Stimulated activated naive CD8-positive, alpha-beta T cell treated with anti-CD3 and anti-CD28 coated beads, Interleukin-15, amount 100 ng/mL, for 72 hours (primary cell): ENCODE results near the gene CARD10.

Experiments used
- ATAC-seq: fragments of 150-1000 bp; cut with Tn5 transposase; 2 replicates; pipeline ENCODE4 v1.10.0; 2021; ENCODE audit warnings: mild to moderate bottlenecking, moderate library complexity
- DNase-seq, 2 donors: peaks; one replicate each; pipeline ENCODE4 v3.0.0; 2021 to 2022
- H3K27ac Mint-ChIP-seq, 2 donors: one replicate each; pipeline ENCODE4 v1.8.0; 2022; ENCODE audit warnings: mild to moderate bottlenecking in 2 of 2, mixed read lengths in 2 of 2, moderate library complexity in 2 of 2
- H3K27me3 Mint-ChIP-seq: one replicate; pipeline ENCODE4 v1.8.0; 2022; ENCODE audit warnings: mixed read lengths
- H3K4me1 Mint-ChIP-seq: one replicate; pipeline ENCODE4 v1.8.0; 2022; ENCODE audit warnings: mild to moderate bottlenecking, mixed read lengths
- H3K4me3 Mint-ChIP-seq, 2 donors: one replicate each; pipeline ENCODE4 v1.8.0; 2022; ENCODE audit warnings: mild to moderate bottlenecking in 2 of 2, mixed read lengths in 2 of 2, moderate library complexity in 1 of 2
- H3K9me3 Mint-ChIP-seq, 2 donors: one replicate each; pipeline ENCODE4 v1.8.0; 2022; ENCODE audit warnings: mixed read lengths in 2 of 2

The CARD10 gene, protein sequence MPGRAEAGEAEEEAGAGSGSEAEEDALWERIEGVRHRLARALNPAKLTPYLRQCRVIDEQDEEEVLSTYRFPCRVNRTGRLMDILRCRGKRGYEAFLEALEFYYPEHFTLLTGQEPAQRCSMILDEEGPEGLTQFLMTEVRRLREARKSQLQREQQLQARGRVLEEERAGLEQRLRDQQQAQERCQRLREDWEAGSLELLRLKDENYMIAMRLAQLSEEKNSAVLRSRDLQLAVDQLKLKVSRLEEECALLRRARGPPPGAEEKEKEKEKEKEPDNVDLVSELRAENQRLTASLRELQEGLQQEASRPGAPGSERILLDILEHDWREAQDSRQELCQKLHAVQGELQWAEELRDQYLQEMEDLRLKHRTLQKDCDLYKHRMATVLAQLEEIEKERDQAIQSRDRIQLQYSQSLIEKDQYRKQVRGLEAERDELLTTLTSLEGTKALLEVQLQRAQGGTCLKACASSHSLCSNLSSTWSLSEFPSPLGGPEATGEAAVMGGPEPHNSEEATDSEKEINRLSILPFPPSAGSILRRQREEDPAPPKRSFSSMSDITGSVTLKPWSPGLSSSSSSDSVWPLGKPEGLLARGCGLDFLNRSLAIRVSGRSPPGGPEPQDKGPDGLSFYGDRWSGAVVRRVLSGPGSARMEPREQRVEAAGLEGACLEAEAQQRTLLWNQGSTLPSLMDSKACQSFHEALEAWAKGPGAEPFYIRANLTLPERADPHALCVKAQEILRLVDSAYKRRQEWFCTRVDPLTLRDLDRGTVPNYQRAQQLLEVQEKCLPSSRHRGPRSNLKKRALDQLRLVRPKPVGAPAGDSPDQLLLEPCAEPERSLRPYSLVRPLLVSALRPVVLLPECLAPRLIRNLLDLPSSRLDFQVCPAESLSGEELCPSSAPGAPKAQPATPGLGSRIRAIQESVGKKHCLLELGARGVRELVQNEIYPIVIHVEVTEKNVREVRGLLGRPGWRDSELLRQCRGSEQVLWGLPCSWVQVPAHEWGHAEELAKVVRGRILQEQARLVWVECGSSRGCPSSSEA

GRCh38 chr22:37519268-37520195, at the start of gene CARD10:
TSS of gene CARD10 (minus strand) at chr22:37519415. CDS start at chr22:37519200, 215 bp downstream.
- peak in 1 of 2 donors; percentile 13 for DNase-seq
- Mint-ChIP-seq H3K27ac (peak within 1 kb of the TSS in 1 of 2 donors; percentile 91), H3K9me3 (no peaks in the 10 kb centered on the region), H3K4me3 (peak within 1 kb of the TSS; percentile 78 to 80), H3K27me3 (peaks cover 47% of the 10 kb centered on the region), H3K4me1 (peaks cover 8% of the 10 kb centered on the region)
- peak; percentile 74 for ATAC-seq

DNA sequence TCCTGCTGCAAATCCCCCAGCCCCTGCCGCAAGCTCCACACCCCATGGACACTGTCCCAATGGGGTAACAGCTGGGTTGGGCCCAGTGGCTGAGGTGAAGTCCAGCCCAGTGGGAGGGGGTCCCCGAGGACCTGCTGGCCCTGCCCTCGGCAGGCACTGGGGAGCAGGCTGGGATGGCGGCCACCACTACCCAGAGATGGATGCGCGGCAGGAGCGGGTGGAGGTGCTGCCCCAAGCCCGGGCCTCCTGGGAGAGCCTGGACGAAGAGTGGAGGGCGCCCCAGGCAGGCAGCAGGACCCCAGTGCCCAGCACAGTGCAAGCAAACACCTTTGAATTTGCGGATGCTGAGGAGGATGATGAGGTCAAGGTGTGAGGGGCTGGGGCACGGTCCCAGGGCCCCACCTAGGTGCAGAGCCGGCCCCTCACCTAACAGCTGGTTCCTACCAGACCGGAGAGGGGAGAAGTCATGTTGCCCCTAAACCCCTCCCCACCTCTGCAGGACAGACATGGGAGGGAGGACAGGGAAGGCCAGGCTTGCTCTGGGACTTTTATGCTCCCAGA, 49.3 kb upstream of the CARD10 start:
- Mint-ChIP-seq H3K9me3 (no peaks in the 10 kb centered on the region), H3K27ac (no peak overlapping the region), H3K27me3 (peaks cover 25% of the 10 kb centered on the region), H3K4me1 (peaks cover 25% of the 10 kb centered on the region), H3K4me3 (no peak overlapping the region)
- no peak for DNase-seq
- ATAC-seq: no peak

- no peak for ATAC-seq
- DNase-seq: no peak
- H3K9me3 Mint-ChIP-seq: no peaks in the 10 kb centered on the region
- H3K4me3 Mint-ChIP-seq: no peak overlapping the region
- H3K27ac Mint-ChIP-seq: no peak overlapping the region
- H3K27me3 Mint-ChIP-seq: peaks cover 30% of the 10 kb centered on the region
- H3K4me1 Mint-ChIP-seq: peaks cover 30% of the 10 kb centered on the region
These were observed 48.8 kb upstream of the CARD10 start for GRCh38 chr22:37568012-37568411.

DNA sequence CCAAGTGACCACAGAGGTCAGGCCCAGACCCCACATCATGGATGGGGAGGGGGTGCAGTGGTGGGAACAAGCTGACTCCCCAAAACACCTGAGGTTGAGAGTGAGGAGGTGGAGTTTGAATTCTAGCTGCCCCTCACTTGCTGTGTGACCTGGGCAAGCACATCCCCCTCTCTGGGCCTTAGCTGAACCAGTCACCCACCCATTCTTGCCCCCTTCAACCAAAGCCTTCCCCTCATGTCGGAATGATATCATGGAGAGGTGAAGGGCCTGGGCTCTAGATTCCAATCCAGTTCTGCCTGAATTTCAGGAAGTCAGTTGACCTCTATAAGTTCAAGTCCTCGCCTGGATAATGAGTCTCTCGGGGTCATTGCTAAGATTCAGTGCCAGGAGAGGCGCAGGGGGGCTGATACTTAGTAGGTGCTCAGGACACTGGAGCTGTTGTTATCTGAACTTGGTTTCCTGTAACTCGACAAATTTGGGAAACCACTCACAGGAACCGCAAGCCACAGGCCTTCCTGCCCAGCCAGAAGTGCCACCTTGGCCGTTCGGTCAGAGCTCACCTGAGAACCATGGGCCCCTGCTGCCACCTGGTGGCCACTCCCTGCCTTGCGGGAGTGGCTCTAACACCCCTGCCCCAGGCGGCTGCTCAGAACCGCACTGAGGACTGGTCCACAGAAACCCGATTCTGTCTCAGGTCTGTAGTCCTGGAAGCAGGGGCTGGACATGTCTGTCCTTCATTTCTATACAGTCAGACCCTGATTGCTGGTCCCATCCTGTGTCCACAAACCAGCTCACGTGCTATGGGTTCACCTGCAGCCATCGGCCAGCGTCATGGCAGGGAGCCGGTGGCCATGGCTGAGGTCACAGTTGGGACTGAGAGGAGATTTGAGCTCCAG, 47.9 kb upstream of the CARD10 start:
- Mint-ChIP-seq H3K4me3 (peak overlapping the region; percentile 77 to 82), H3K27me3 (peaks cover 39% of the 10 kb centered on the region), H3K4me1 (peaks cover 35% of the 10 kb centered on the region), H3K27ac (peak overlapping the region; percentile 86 to 97), H3K9me3 (no peaks in the 10 kb centered on the region)
- DNase-seq (peak; percentile 91 to 94), ATAC-seq (peak; percentile 89)

- H3K27me3 Mint-ChIP-seq: peaks cover 47% of the 10 kb centered on the region
- H3K4me1 Mint-ChIP-seq: peaks cover 43% of the 10 kb centered on the region
- peak overlapping the region; percentile 77 to 82 for H3K4me3 Mint-ChIP-seq
- H3K9me3 Mint-ChIP-seq: no peaks in the 10 kb centered on the region
- DNase-seq (peak; percentile 49 to 67), ATAC-seq (peak; percentile 63)
- peak overlapping the region; percentile 86 to 97 for H3K27ac Mint-ChIP-seq
These were observed 47.2 kb upstream of the CARD10 start for GRCh38 chr22:37566329-37566837.

DNA sequence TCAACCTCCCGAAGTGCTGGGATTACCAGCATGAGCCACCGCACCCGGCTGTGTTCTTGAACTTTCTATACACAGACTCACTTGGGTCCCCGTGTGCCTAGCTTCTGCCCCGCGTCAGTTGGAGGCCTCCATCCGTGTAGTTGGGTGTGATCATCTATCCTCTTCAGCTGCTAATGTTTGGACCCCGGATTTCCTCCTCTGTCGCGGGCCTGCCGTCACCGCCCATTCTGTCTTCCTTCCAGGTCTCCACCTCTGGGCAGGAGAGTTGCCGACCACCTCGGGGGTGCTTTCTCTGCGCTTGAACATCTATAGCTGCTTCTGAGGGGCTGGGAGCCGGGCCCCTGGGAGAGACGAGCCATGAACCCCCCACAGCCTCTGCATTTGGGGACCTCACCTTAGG, 46.6 kb upstream of the CARD10 start:
- peak overlapping the region; percentile 77 to 82 for H3K4me3 Mint-ChIP-seq
- peaks cover 47% of the 10 kb centered on the region for H3K4me1 Mint-ChIP-seq
- no peak overlapping the region for H3K27ac Mint-ChIP-seq

GRCh38 chr22:37564111-37564711, 45.0 kb upstream of the CARD10 start:
- DNase-seq (no peak), ATAC-seq (no peak)
- Mint-ChIP-seq H3K27me3 (peaks cover 64% of the 10 kb centered on the region), H3K9me3 (no peaks in the 10 kb centered on the region), H3K4me3 (no peak overlapping the region), H3K27ac (no peak overlapping the region), H3K4me1 (peaks cover 47% of the 10 kb centered on the region)

More for the DNA sequence above, 46.6 kb upstream of the CARD10 start:
- H3K9me3 Mint-ChIP-seq: no peaks in the 10 kb centered on the region
- H3K27me3 Mint-ChIP-seq: peaks cover 52% of the 10 kb centered on the region
- no peak for DNase-seq
- no peak for ATAC-seq

DNA sequence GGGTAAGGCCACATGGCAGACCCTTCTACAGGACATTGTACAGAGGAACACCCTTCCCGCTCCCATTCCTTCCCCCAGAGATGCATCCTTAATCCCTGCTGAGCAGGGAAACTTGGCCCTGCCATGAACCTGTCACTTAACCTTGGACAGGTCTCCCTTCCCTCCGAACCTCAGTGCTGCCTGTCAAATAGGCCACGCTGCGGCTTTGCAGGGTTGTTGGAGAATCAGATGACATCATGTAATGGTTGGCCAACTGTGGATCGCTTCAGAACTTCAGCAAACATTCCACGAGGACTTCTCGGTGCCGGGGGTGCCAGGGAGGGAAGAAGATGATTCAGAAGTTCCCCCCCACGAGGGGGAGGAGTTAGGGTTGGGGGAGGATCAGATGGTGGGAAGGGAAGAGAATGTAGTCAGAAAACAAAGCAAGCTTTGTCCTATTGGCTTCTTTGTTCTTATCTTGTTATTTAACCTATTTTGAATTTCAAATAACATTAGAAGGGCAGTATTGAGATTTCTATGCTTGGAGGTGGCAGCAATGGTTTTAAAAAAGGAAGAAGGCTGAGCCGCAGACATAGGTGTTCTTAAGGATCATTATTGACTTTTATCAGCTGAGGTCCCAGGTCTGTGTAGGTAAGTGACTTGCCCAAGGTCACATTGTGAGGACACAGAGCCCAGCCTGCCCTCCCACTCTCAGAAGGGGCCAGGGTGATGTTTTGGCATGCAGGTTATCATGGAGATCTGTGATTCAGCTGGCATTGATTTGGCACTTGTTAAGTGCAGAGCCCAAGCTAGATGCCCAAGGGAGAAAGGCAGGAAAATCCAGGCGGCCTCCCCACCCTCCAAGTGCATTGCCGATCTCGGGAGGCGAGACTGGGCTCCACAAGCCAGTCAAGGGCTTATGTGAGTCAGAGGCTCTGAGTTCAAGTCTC, 44.2 kb upstream of the CARD10 start:
- no peak overlapping the region for H3K27ac Mint-ChIP-seq
- no peaks in the 10 kb centered on the region for H3K9me3 Mint-ChIP-seq
- H3K4me3 Mint-ChIP-seq: no peak overlapping the region
- ATAC-seq (no peak), DNase-seq (no peak)
- H3K4me1 Mint-ChIP-seq: peaks cover 47% of the 10 kb centered on the region
- peaks cover 71% of the 10 kb centered on the region for H3K27me3 Mint-ChIP-seq

DNA sequence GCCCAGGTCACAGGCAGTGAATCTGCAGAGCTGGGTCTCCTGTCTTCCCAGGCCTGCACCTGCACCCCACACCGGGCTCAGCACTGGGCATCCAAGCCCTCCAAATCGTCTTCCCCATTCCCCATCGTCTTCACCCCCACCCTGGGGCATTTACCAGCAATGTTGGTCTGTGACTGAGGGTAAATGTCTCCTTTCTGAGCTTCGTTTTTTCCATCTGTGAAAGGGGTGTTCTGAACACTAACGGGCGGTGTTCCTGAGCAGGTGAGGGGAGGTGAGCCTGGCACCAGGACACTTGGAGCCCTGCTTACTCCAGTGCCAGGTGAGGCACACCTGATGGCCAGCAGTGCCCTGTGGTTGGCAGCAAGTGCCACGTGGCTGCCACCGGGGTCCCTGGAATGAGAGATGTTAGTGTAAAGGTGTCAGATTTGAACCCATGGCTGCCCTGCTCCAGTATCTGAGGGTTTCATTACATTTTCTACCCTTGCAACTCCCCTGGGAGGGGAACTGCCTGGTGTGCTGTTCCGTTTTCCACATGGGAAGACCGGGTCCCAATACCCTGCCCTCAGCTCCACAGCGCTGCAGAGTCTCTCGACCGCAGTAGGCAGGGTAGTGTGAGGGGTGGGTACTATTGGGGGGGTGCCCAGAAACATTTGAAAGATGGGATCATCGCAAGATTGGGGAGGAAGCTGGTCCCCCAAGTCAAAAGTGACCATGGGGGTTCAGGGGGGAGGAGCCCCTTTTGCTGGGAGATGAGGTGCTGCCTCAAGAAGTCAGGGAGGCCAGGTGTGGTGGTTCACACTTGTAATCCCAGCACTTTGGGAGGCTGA, 43.0 kb upstream of the CARD10 start:
- H3K27me3 Mint-ChIP-seq: peaks cover 83% of the 10 kb centered on the region

GRCh38 chr22:37561212-37562048, 42.2 kb upstream of the CARD10 start:
- Mint-ChIP-seq H3K9me3 (no peaks in the 10 kb centered on the region), H3K27ac (peak overlapping the region; percentile 89 to 92), H3K4me1 (peaks cover 35% of the 10 kb centered on the region), H3K27me3 (peaks cover 91% of the 10 kb centered on the region), H3K4me3 (peak overlapping the region; percentile 74 to 88)
- DNase-seq (peak; percentile 85 to 92), ATAC-seq (peak; percentile 77)

More for the DNA sequence above, 43.0 kb upstream of the CARD10 start:
- DNase-seq (no peak), ATAC-seq (no peak)
- H3K9me3 Mint-ChIP-seq: no peaks in the 10 kb centered on the region
- peaks cover 43% of the 10 kb centered on the region for H3K4me1 Mint-ChIP-seq
- peak overlapping the region; percentile 84 to 89 for H3K27ac Mint-ChIP-seq
- peak overlapping the region; percentile 74 to 88 for H3K4me3 Mint-ChIP-seq

DNA sequence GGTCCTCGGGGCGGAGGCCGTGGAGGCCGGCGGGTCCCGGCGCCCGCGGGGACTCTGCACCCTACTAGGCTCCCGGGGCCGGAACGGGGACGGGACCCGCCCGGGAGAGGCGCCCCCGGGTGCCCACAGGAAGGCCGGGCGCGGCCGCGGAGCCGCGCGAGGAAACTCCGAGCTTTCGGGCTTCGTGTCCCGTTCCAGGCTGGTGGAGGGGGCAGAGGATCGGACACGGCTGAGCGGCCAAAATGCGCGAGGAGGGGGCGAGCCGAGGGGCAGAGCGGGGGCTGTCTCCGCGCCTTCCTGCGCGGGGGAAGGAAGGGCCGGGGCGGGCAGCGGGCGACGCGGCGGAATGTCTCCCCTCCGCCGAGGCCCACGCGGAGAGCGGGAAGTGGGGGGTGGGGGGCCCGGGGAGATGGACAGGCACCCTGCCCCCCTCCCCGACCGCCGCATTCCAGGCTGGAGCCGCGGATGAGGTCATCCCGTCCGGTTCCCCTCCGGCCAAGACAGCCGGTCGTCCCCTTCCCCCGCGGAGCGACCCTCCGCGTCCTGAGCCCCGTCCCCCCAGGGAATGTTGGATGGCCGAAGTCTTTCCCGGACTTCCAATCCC, 41.5 kb upstream of the CARD10 start:
- DNase-seq (no peak), ATAC-seq (peak; percentile 10)
- peak overlapping the region; percentile 81 to 88 for H3K4me3 Mint-ChIP-seq
- peaks cover 93% of the 10 kb centered on the region for H3K27me3 Mint-ChIP-seq
- H3K9me3 Mint-ChIP-seq: no peaks in the 10 kb centered on the region
- peaks cover 27% of the 10 kb centered on the region for H3K4me1 Mint-ChIP-seq
- H3K27ac Mint-ChIP-seq: no peak overlapping the region
